SK-N-SH (cell line): ENCODE measurements around the gene ARHGDIG. TPM values are rescaled to one million over a fixed set of nuclear protein-coding genes. Genes with fewer than 3 reads are reported as not detected.

Source experiments
- CTCF ChIA-PET: fragments of 300-600, 350-600 bp; formaldehyde crosslinking; extraction: SDS; loops from one replicate; lab custom pipeline; 2021; lab: Yijun Ruan, JAX
- POLR2A ChIA-PET: fragments of 350-600 bp; sonication (Branson Sonifier 250); formaldehyde crosslinking; extraction: SDS; loops from one replicate; lab custom pipeline; 2020; ENCODE audit warnings: antibody characterized with exemption, inconsistent platforms; lab: Yijun Ruan, JAX
- DNase-seq: peaks from one replicate; pipeline ENCODE4 v3.0.0; 2012
- H2AFZ ChIP-seq: fragments of 200-600 bp; sonication (generic); 2 replicates; pipeline ENCODE4 v1.8.1; 2016; ENCODE audit warnings: antibody characterized with exemption, mild to moderate bottlenecking, low read depth
- H3F3A ChIP-seq: fragments of 200-600 bp; sonication (generic); replicated peaks from 2 replicates; pipeline ENCODE3; 2016; ENCODE audit warnings: antibody characterized with exemption, mild to moderate bottlenecking; ENCODE audit not compliant: insufficient read depth
- H3K27ac ChIP-seq, 2 experiments: fragments of 200-500 bp in 1 of 2; fragments of 200-600 bp in 1 of 2; sonication (Bioruptor generic) in 1 of 2; sonication (generic), shearing (Covaris generic) in 1 of 2; 2 replicates each; pipeline versions ENCODE4 v1.5.1 to v1.6.1; 2014 to 2016; ENCODE audit warnings: low read depth in 2 of 2, inconsistent platforms in 1 of 2, low read length in 1 of 2, mild to moderate bottlenecking in 1 of 2, mixed read lengths in 1 of 2
- H3K27me3 ChIP-seq: fragments of 200-600 bp; sonication (generic), shearing (Covaris generic); 2 replicates; pipeline ENCODE4 v1.6.1; 2016; ENCODE audit warnings: mixed run types; ENCODE audit not compliant: insufficient read depth
- H3K36me3 ChIP-seq, 2 experiments: fragments of 200-500 bp in 1 of 2; fragments of 200-600 bp in 1 of 2; sonication (Bioruptor generic) in 1 of 2; sonication (generic) in 1 of 2; replicated peaks in 1 of 2; 2 replicates each; pipeline versions ENCODE3 to v1.5.1; 2014 to 2016; ENCODE audit warnings: low read length in 1 of 2, mild to moderate bottlenecking in 1 of 2; ENCODE audit not compliant: insufficient read depth in 2 of 2, control insufficient read depth in 1 of 2
- H3K4me1 ChIP-seq, 2 experiments: fragments of 200-500 bp in 1 of 2; fragments of 200-600 bp in 1 of 2; sonication (Bioruptor generic) in 1 of 2; sonication (generic), shearing (Covaris generic) in 1 of 2; 2 replicates each; pipeline versions ENCODE4 v1.5.1 to v1.6.1; 2014 to 2016; ENCODE audit warnings: low read depth in 1 of 2, low read length in 1 of 2, mixed run types in 1 of 2; ENCODE audit not compliant: insufficient read depth in 2 of 2, control insufficient read depth in 1 of 2
- H3K4me2 ChIP-seq: fragments of 200-600 bp; sonication (generic), shearing (Covaris generic); 2 replicates; pipeline ENCODE4 v1.6.1; 2017; ENCODE audit warnings: mixed run types
- H3K4me3 ChIP-seq, 2 experiments: fragments of 200-500 bp in 1 of 2; fragments of 200-600 bp in 1 of 2; sonication (Bioruptor generic) in 1 of 2; sonication (generic), shearing (Covaris generic) in 1 of 2; 2 replicates each; pipeline versions ENCODE4 v1.5.1 to v1.8.1; 2014 to 2016; ENCODE audit warnings: low read depth in 2 of 2, inconsistent platforms in 1 of 2, low read length in 1 of 2, mild to moderate bottlenecking in 1 of 2, mixed read lengths in 1 of 2, moderate library complexity in 1 of 2
- H3K79me2 ChIP-seq: fragments of 200-600 bp; sonication (generic); 2 replicates; pipeline ENCODE4 v1.8.1; 2017; ENCODE audit warnings: mild to moderate bottlenecking; ENCODE audit not compliant: insufficient read depth
- H3K9ac ChIP-seq: fragments of 200-600 bp; sonication (generic); 2 replicates; pipeline ENCODE4 v1.6.1; 2017; ENCODE audit warnings: mixed run types
- H3K9me2 ChIP-seq: fragments of 200-600 bp; sonication (generic); 2 replicates; pipeline ENCODE4 v1.6.1; 2017; ENCODE audit warnings: mixed run types
- H3K9me3 ChIP-seq: fragments of 200-600 bp; sonication (generic); 2 replicates; pipeline ENCODE4 v1.6.1; 2017; ENCODE audit warnings: mixed run types, mild to moderate bottlenecking, moderate library complexity
- H4K20me1 ChIP-seq: fragments of 200-600 bp; sonication (generic); 2 replicates; pipeline ENCODE4 v1.6.1; 2017; ENCODE audit warnings: mild to moderate bottlenecking, mixed run types; ENCODE audit not compliant: insufficient read depth
- CHD2 ChIP-seq: fragments of 150-350 bp; IDR thresholded peaks from 2 replicates; pipeline ENCODE4 v1.6.1; 2018; ENCODE audit warnings: low read length; ENCODE audit not compliant: partially characterized antibody
- ELF1 ChIP-seq: IDR thresholded peaks from 2 replicates; pipeline ENCODE4 v1.4.0; 2012
- EP300 ChIP-seq, 2 experiments: IDR thresholded peaks; 2 replicates each; pipeline versions ENCODE4 v1.4.0 to v1.6.1; 2012; ENCODE audit warnings: borderline replicate concordance in 1 of 2, low read depth in 1 of 2, low read length in 1 of 2
- EZH2phosphoT487 ChIP-seq: fragments of 200-600 bp; sonication (generic); IDR thresholded peaks from 2 replicates; pipeline ENCODE4 v1.6.1; 2017; ENCODE audit warnings: low read depth, mixed run types, mild to moderate bottlenecking, antibody characterized with exemption, moderate library complexity, borderline replicate concordance
- FOSL2 ChIP-seq: IDR thresholded peaks from 2 replicates; pipeline ENCODE4 v1.4.0; 2012; ENCODE audit warnings: low read depth, mild to moderate bottlenecking, moderate library complexity, borderline replicate concordance
- FOXM1 ChIP-seq: IDR thresholded peaks from 2 replicates; pipeline ENCODE4 v1.4.0; 2012; ENCODE audit warnings: low read depth, mild to moderate bottlenecking
- JUND ChIP-seq: IDR thresholded peaks from 2 replicates; pipeline ENCODE4 v1.4.0; 2012
- MEF2A ChIP-seq: IDR thresholded peaks from 2 replicates; pipeline ENCODE4 v1.4.0; 2012; ENCODE audit warnings: low read depth, borderline replicate concordance
- RFX5 ChIP-seq: IDR thresholded peaks from 2 replicates; pipeline ENCODE4 v1.6.1; 2012; ENCODE audit warnings: mild to moderate bottlenecking, improper control_type of control experiment, low read length
- RXRA ChIP-seq: IDR thresholded peaks from 2 replicates; pipeline ENCODE4 v1.4.0; 2012; ENCODE audit warnings: low read depth, mild to moderate bottlenecking, borderline replicate concordance
- SIN3A ChIP-seq: IDR thresholded peaks from 2 replicates; pipeline ENCODE4 v1.6.1; 2012; ENCODE audit warnings: low read depth, mild to moderate bottlenecking, low read length, moderate library complexity, borderline replicate concordance
- SMC3 ChIP-seq: IDR thresholded peaks from 2 replicates; pipeline ENCODE4 v1.6.1; 2012; ENCODE audit warnings: low read depth, low read length, improper control_type of control experiment
- TAF1 ChIP-seq: IDR thresholded peaks from 2 replicates; pipeline ENCODE4 v1.6.1; 2012; ENCODE audit warnings: low read depth, mild to moderate bottlenecking, low read length, moderate library complexity, borderline replicate concordance
- TCF12 ChIP-seq: IDR thresholded peaks from 2 replicates; pipeline ENCODE4 v1.4.0; 2012
- WGBS: methylation state at CpG from one replicate; pipeline ENCODE4 v1.1.6; 2017; ENCODE audit warnings: low lambda C conversion rate; 5-methylcytosine and 5-hydroxymethylcytosine counted together
- polyA plus RNA-seq, 3 experiments: library from polyadenylated mRNA; depleted of rRNA; stranded (reverse); fragments of >200 nt; gene quantifications; 2 replicates each; pipeline ENCODE4 v1.2.3, GENCODE V29; 2012
- TF ChIP-seq, protein P1 (sequence below): IDR thresholded peaks from 2 replicates; pipeline ENCODE4 v1.6.1; 2012; ENCODE audit warnings: mild to moderate bottlenecking, low read depth, low read length, moderate library complexity
- TF ChIP-seq, protein P2 (sequence below): IDR thresholded peaks from 2 replicates; pipeline ENCODE4; 2012
- TF ChIP-seq, protein P3 (sequence below): IDR thresholded peaks from 2 replicates; pipeline ENCODE4 v1.4.0; 2012; ENCODE audit warnings: low read depth, borderline replicate concordance
- TF ChIP-seq, protein P4 (sequence below): fragments of 200-600 bp; sonication (generic); IDR thresholded peaks from 2 replicates; pipeline ENCODE4 v1.6.1; 2017; ENCODE audit warnings: antibody characterized with exemption, mild to moderate bottlenecking, moderate library complexity
- TF ChIP-seq, protein P5 (sequence below): IDR thresholded peaks from 2 replicates; pipeline ENCODE4 v1.4.0; 2012; ENCODE audit warnings: low read depth, borderline replicate concordance
- TF ChIP-seq, protein P6 (sequence below): fragments of 150-350 bp; IDR thresholded peaks from 2 replicates; pipeline ENCODE4 v1.6.1; 2016; ENCODE audit warnings: mild to moderate bottlenecking, low read depth, low read length

The ARHGDIG gene
- polyA plus RNA-seq, 1 of the 3 experiments (the other 2 are of a cell fraction): 4.8 TPM

DNA sequence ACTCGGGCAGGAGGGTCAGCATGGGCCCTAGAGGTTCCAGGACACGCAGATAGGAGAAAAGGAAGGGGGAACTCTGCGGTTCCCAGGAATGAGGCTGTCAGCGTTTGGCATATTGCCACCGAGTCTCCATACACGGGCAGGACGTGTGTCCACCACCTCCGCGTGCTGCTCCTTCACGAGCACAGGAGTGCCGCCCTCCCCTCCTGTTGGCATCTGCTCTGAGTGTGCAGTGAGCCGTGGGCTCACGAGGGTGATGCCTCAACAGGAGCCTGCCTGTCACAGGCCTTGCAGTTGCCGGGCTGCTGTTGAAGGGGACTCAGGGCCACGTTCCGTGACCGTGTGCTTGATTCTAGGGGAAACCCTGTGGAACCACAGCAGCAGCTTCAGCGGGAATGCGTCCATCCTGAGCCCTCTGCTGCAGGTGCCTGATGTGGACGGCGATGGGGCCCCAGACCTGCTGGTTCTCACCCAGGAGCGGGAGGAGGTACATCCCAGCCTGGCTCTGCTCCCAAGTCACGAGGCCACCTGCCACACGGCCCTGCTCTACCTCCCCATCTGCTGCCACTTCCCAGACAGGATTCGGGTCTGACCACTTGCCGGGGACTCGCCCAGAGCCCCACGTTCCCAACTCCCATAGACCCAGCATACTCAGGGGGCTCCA is 19.2 kb upstream of the ARHGDIG start:
- H3K36me3 ChIP-seq: peaks cover 8 to 52% of the 10 kb centered on the region in 2 experiments
- no peaks in the 10 kb centered on the region for H3K9me2 ChIP-seq
- POLR2A ChIA-PET: no interaction called here
- TF ChIP-seq, protein P1, sequence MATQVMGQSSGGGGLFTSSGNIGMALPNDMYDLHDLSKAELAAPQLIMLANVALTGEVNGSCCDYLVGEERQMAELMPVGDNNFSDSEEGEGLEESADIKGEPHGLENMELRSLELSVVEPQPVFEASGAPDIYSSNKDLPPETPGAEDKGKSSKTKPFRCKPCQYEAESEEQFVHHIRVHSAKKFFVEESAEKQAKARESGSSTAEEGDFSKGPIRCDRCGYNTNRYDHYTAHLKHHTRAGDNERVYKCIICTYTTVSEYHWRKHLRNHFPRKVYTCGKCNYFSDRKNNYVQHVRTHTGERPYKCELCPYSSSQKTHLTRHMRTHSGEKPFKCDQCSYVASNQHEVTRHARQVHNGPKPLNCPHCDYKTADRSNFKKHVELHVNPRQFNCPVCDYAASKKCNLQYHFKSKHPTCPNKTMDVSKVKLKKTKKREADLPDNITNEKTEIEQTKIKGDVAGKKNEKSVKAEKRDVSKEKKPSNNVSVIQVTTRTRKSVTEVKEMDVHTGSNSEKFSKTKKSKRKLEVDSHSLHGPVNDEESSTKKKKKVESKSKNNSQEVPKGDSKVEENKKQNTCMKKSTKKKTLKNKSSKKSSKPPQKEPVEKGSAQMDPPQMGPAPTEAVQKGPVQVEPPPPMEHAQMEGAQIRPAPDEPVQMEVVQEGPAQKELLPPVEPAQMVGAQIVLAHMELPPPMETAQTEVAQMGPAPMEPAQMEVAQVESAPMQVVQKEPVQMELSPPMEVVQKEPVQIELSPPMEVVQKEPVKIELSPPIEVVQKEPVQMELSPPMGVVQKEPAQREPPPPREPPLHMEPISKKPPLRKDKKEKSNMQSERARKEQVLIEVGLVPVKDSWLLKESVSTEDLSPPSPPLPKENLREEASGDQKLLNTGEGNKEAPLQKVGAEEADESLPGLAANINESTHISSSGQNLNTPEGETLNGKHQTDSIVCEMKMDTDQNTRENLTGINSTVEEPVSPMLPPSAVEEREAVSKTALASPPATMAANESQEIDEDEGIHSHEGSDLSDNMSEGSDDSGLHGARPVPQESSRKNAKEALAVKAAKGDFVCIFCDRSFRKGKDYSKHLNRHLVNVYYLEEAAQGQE: no peak
- TF ChIP-seq, protein P2, sequence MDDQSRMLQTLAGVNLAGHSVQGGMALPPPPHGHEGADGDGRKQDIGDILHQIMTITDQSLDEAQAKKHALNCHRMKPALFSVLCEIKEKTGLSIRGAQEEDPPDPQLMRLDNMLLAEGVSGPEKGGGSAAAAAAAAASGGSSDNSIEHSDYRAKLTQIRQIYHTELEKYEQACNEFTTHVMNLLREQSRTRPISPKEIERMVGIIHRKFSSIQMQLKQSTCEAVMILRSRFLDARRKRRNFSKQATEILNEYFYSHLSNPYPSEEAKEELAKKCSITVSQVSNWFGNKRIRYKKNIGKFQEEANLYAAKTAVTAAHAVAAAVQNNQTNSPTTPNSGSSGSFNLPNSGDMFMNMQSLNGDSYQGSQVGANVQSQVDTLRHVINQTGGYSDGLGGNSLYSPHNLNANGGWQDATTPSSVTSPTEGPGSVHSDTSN: no peak
- TF ChIP-seq, protein P3, sequence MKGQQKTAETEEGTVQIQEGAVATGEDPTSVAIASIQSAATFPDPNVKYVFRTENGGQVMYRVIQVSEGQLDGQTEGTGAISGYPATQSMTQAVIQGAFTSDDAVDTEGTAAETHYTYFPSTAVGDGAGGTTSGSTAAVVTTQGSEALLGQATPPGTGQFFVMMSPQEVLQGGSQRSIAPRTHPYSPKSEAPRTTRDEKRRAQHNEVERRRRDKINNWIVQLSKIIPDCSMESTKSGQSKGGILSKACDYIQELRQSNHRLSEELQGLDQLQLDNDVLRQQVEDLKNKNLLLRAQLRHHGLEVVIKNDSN: no peak
- no peak for TF ChIP-seq JUND
- TF ChIP-seq, protein P4, sequence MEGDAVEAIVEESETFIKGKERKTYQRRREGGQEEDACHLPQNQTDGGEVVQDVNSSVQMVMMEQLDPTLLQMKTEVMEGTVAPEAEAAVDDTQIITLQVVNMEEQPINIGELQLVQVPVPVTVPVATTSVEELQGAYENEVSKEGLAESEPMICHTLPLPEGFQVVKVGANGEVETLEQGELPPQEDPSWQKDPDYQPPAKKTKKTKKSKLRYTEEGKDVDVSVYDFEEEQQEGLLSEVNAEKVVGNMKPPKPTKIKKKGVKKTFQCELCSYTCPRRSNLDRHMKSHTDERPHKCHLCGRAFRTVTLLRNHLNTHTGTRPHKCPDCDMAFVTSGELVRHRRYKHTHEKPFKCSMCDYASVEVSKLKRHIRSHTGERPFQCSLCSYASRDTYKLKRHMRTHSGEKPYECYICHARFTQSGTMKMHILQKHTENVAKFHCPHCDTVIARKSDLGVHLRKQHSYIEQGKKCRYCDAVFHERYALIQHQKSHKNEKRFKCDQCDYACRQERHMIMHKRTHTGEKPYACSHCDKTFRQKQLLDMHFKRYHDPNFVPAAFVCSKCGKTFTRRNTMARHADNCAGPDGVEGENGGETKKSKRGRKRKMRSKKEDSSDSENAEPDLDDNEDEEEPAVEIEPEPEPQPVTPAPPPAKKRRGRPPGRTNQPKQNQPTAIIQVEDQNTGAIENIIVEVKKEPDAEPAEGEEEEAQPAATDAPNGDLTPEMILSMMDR: no peak
- TF ChIP-seq FOXM1: no peak
- no peak for TF ChIP-seq TAF1
- TF ChIP-seq, protein P5, sequence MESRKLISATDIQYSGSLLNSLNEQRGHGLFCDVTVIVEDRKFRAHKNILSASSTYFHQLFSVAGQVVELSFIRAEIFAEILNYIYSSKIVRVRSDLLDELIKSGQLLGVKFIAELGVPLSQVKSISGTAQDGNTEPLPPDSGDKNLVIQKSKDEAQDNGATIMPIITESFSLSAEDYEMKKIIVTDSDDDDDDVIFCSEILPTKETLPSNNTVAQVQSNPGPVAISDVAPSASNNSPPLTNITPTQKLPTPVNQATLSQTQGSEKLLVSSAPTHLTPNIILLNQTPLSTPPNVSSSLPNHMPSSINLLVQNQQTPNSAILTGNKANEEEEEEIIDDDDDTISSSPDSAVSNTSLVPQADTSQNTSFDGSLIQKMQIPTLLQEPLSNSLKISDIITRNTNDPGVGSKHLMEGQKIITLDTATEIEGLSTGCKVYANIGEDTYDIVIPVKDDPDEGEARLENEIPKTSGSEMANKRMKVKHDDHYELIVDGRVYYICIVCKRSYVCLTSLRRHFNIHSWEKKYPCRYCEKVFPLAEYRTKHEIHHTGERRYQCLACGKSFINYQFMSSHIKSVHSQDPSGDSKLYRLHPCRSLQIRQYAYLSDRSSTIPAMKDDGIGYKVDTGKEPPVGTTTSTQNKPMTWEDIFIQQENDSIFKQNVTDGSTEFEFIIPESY: no peak
- TF ChIP-seq SIN3A: no peak
- no peak for TF ChIP-seq MEF2A
- no peak for TF ChIP-seq ELF1
- TF ChIP-seq SMC3: no peak
- no peak for TF ChIP-seq RFX5
- TF ChIP-seq EP300 (IDR thresholded peaks at IDR 0.05; ENCODE audit: borderline replicate concordance in 1 of 2, low read depth in 1 of 2, low read length in 1 of 2): no peak
- no peak for TF ChIP-seq TCF12
- TF ChIP-seq EZH2phosphoT487: no peak
- no peak for TF ChIP-seq FOSL2
- TF ChIP-seq, protein P6, sequence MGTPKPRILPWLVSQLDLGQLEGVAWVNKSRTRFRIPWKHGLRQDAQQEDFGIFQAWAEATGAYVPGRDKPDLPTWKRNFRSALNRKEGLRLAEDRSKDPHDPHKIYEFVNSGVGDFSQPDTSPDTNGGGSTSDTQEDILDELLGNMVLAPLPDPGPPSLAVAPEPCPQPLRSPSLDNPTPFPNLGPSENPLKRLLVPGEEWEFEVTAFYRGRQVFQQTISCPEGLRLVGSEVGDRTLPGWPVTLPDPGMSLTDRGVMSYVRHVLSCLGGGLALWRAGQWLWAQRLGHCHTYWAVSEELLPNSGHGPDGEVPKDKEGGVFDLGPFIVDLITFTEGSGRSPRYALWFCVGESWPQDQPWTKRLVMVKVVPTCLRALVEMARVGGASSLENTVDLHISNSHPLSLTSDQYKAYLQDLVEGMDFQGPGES: no peak
- TF ChIP-seq RXRA: no peak
- TF ChIP-seq CHD2: no peak
- TF ChIP-seq, all 33 proteins: peak for 0
- Histone ChIP-seq H3K9ac (no peak overlapping the region), H3K4me2 (no peak overlapping the region), H3K4me3 (no peak overlapping the region), H3K4me1 (no peaks in the 10 kb centered on the region), H3F3A (no peaks in the 10 kb centered on the region), H3K79me2 (no peaks in the 10 kb centered on the region), H2AFZ (no peak overlapping the region), H3K9me3 (no peaks in the 10 kb centered on the region), H3K27ac (no peak overlapping the region), H4K20me1 (no peaks in the 10 kb centered on the region), H3K27me3 (no peaks in the 10 kb centered on the region)
- CTCF ChIA-PET: interaction anchor here (1.1 kb wide), 1 partner anchor 80 kb away, joined by 3 read pairs; the partner anchor contains the start of gene HBQ1
- DNase-seq: no peak
- WGBS: 94% methylated on average over 22 of the region's 28 CpGs
